OCI-LY1 (cell line): ENCODE measurements around the gene GAK.

Experiments used
- EZH2 ChIP-seq: fragments of 200-600 bp; sonication (generic), shearing (Covaris generic); IDR thresholded peaks from 2 replicates; pipeline ENCODE4 v1.8.0; 2017; ENCODE audit warnings: borderline replicate concordance, mixed run types, mild to moderate bottlenecking, antibody characterized with exemption, low read length, moderate library complexity, mixed read lengths
- TF ChIP-seq, protein P1 (sequence below): fragments of 200-600 bp; sonication (generic), shearing (Covaris generic); IDR thresholded peaks from 2 replicates; pipeline ENCODE4 v1.5.1; 2017; ENCODE audit warnings: mild to moderate bottlenecking, antibody characterized with exemption, low read length, moderate library complexity, mixed read lengths

DNA sequence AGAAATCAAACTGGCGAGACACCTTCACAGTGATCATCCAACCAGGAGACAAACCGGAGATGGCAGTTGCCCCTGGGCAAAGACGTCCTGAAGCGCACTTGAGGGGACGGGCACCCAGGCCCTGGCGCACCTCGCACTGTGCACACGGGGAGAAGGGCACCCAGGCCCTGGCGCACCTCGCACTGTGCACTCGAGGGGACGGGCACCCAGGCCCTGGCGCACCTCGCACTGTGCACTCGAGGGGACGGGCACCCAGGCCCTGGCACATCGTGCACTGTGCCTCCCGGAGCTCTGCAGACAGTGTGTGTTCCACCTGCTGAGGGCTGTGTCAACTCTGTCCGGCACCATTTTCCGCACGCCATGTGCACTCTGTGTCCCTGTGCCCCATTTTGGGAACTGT lies 71.6 kb downstream of the GAK start:
- TF ChIP-seq, protein P1, sequence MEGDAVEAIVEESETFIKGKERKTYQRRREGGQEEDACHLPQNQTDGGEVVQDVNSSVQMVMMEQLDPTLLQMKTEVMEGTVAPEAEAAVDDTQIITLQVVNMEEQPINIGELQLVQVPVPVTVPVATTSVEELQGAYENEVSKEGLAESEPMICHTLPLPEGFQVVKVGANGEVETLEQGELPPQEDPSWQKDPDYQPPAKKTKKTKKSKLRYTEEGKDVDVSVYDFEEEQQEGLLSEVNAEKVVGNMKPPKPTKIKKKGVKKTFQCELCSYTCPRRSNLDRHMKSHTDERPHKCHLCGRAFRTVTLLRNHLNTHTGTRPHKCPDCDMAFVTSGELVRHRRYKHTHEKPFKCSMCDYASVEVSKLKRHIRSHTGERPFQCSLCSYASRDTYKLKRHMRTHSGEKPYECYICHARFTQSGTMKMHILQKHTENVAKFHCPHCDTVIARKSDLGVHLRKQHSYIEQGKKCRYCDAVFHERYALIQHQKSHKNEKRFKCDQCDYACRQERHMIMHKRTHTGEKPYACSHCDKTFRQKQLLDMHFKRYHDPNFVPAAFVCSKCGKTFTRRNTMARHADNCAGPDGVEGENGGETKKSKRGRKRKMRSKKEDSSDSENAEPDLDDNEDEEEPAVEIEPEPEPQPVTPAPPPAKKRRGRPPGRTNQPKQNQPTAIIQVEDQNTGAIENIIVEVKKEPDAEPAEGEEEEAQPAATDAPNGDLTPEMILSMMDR = no peak
- TF ChIP-seq EZH2 = no peak
